Measurements from ENCODE around the gene SCN1A. TPM values are rescaled to one million over a fixed set of nuclear protein-coding genes. Genes with fewer than 3 reads are reported as not detected.

The SCN1A gene
- total and polyA plus RNA-seq, 2 donors, result 0.02 to 0.09 TPM

GRCh38 chr2:166041613-166042012 lies 86.2 kb downstream of the SCN1A start:
- DNase-seq (ENCODE audit: low read depth in 6 of 9, low spot score in 9 of 9), result no peak
- Histone ChIP-seq H3K27ac (ENCODE audit: low read depth in 1 of 2, low read length in 1 of 2) (no peak overlapping the region), H3K9me3 (ENCODE audit: control insufficient read depth in 2 of 2, insufficient read depth in 1 of 2, low read length in 1 of 2) (no peaks in the 10 kb centered on the region), H3K4me1 (ENCODE audit: control insufficient read depth in 2 of 2, insufficient read depth in 2 of 2, low read length in 2 of 2) (no peaks in the 10 kb centered on the region), H3K27me3 (ENCODE audit: control insufficient read depth in 2 of 2, insufficient read depth in 1 of 2, low read length in 1 of 2) (no peaks in the 10 kb centered on the region), H3K4me3 (ENCODE audit: low read length in 2 of 2) (no peak overlapping the region), H3K36me3 (ENCODE audit: control insufficient read depth in 2 of 2, insufficient read depth in 2 of 2, low read length in 1 of 2) (no peaks in the 10 kb centered on the region)
- 93% methylated on average over 1 of the region's 1 CpG for WGBS

DNA sequence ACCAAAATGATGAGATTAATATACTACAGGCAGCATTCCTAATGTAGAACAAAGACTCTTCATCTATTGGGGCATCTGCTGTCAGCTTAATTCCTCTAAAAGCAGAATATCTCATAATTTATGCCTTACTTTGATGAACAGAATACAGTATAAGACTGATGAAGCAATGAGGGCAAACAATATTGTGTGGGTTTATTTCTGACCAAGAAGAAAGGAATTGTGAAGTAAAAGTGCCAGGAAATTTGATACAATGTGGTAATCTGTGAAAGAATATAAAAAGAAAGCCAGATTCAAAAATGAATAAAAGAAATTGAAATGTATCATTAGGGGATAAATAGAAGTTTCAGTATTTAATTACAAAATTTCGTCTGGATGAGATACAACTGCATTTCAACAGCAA lies 95.5 kb downstream of the SCN1A start:
- no peak for DNase-seq (ENCODE audit: low read depth in 6 of 9, low spot score in 9 of 9)
- Histone ChIP-seq H3K36me3 (ENCODE audit: control insufficient read depth in 2 of 2, insufficient read depth in 2 of 2, low read length in 1 of 2) (no peaks in the 10 kb centered on the region), H3K4me1 (ENCODE audit: control insufficient read depth in 2 of 2, insufficient read depth in 2 of 2, low read length in 2 of 2) (no peaks in the 10 kb centered on the region), H3K27ac (ENCODE audit: low read depth in 1 of 2, low read length in 1 of 2) (no peak overlapping the region), H3K4me3 (ENCODE audit: low read length in 2 of 2) (no peak overlapping the region), H3K27me3 (ENCODE audit: control insufficient read depth in 2 of 2, insufficient read depth in 1 of 2, low read length in 1 of 2) (no peaks in the 10 kb centered on the region), H3K9me3 (ENCODE audit: control insufficient read depth in 2 of 2, insufficient read depth in 1 of 2, low read length in 1 of 2) (no peaks in the 10 kb centered on the region)
- WGBS, result 0% methylated on average over 1 of the region's 1 CpG

DNA sequence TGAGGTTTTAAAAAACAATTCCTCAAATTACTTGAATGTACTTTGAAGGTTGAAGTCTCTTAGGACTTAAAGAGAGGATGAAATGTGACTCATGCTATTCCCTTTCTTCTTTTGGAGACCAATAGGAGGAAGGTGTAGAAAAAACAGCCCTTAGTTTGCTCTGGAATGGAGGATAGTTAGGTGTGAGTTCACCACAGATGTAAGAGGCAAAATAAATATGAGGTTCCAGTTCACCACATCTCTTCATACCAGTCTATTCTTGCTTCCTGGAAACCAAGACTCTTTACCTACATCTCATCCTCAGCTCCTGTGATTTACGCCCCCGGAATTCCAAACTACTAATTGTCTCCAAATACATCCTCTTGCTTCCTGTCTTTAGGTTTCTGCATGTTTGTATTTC lies 96.8 kb downstream of the SCN1A start:
- DNase-seq (ENCODE audit: low read depth in 6 of 9, low spot score in 9 of 9), result no peak
- no peaks in the 10 kb centered on the region for H3K36me3 ChIP-seq (ENCODE audit: control insufficient read depth in 2 of 2, insufficient read depth in 2 of 2, low read length in 1 of 2)
- no peaks in the 10 kb centered on the region for H3K4me1 ChIP-seq (ENCODE audit: control insufficient read depth in 2 of 2, insufficient read depth in 2 of 2, low read length in 2 of 2)
- 96% methylated on average over 2 of the region's 2 CpGs for WGBS
- H3K9me3 ChIP-seq (ENCODE audit: control insufficient read depth in 2 of 2, insufficient read depth in 1 of 2, low read length in 1 of 2), result no peaks in the 10 kb centered on the region
- H3K27ac ChIP-seq (ENCODE audit: low read depth in 1 of 2, low read length in 1 of 2), result no peak overlapping the region
- H3K27me3 ChIP-seq (ENCODE audit: control insufficient read depth in 2 of 2, insufficient read depth in 1 of 2, low read length in 1 of 2), result no peaks in the 10 kb centered on the region
- H3K4me3 ChIP-seq (ENCODE audit: low read length in 2 of 2), result no peak overlapping the region

GRCh38 chr2:166025313-166025712 lies 102.5 kb downstream of the SCN1A start:
- no peaks in the 10 kb centered on the region for H3K4me1 ChIP-seq (ENCODE audit: control insufficient read depth in 2 of 2, insufficient read depth in 2 of 2, low read length in 2 of 2)
- no peaks in the 10 kb centered on the region for H3K36me3 ChIP-seq (ENCODE audit: control insufficient read depth in 2 of 2, insufficient read depth in 2 of 2, low read length in 1 of 2)
- H3K27me3 ChIP-seq (ENCODE audit: control insufficient read depth in 2 of 2, insufficient read depth in 1 of 2, low read length in 1 of 2), result no peaks in the 10 kb centered on the region
- H3K9me3 ChIP-seq (ENCODE audit: control insufficient read depth in 2 of 2, insufficient read depth in 1 of 2, low read length in 1 of 2), result no peaks in the 10 kb centered on the region
- H3K4me3 ChIP-seq (ENCODE audit: low read length in 2 of 2), result no peak overlapping the region
- DNase-seq (ENCODE audit: low read depth in 6 of 9, low spot score in 9 of 9), result no peak
- no peak overlapping the region for H3K27ac ChIP-seq (ENCODE audit: low read depth in 1 of 2, low read length in 1 of 2)

GRCh38 chr2:166017208-166017607 lies 110.6 kb downstream of the SCN1A start:
- Histone ChIP-seq H3K27me3 (ENCODE audit: control insufficient read depth in 2 of 2, insufficient read depth in 1 of 2, low read length in 1 of 2) (no peaks in the 10 kb centered on the region), H3K4me3 (ENCODE audit: low read length in 2 of 2) (no peak overlapping the region), H3K27ac (ENCODE audit: low read depth in 1 of 2, low read length in 1 of 2) (no peak overlapping the region), H3K9me3 (ENCODE audit: control insufficient read depth in 2 of 2, insufficient read depth in 1 of 2, low read length in 1 of 2) (no peaks in the 10 kb centered on the region), H3K4me1 (ENCODE audit: control insufficient read depth in 2 of 2, insufficient read depth in 2 of 2, low read length in 2 of 2) (no peaks in the 10 kb centered on the region), H3K36me3 (ENCODE audit: control insufficient read depth in 2 of 2, insufficient read depth in 2 of 2, low read length in 1 of 2) (no peaks in the 10 kb centered on the region)
- WGBS, result 94% methylated on average over 5 of the region's 5 CpGs
- no peak for DNase-seq (ENCODE audit: low read depth in 6 of 9, low spot score in 9 of 9)

- no peaks in the 10 kb centered on the region for H3K4me1 ChIP-seq (ENCODE audit: control insufficient read depth in 2 of 2, insufficient read depth in 2 of 2, low read length in 2 of 2)
- no peaks in the 10 kb centered on the region for H3K9me3 ChIP-seq (ENCODE audit: control insufficient read depth in 2 of 2, insufficient read depth in 1 of 2, low read length in 1 of 2)
- DNase-seq (ENCODE audit: low read depth in 6 of 9, low spot score in 9 of 9), result no peak
- H3K36me3 ChIP-seq (ENCODE audit: control insufficient read depth in 2 of 2, insufficient read depth in 2 of 2, low read length in 1 of 2), result no peaks in the 10 kb centered on the region
- 96% methylated on average over 1 of the region's 1 CpG for WGBS
- no peaks in the 10 kb centered on the region for H3K27me3 ChIP-seq (ENCODE audit: control insufficient read depth in 2 of 2, insufficient read depth in 1 of 2, low read length in 1 of 2)
- no peak overlapping the region for H3K4me3 ChIP-seq (ENCODE audit: low read length in 2 of 2)
- H3K27ac ChIP-seq (ENCODE audit: low read depth in 1 of 2, low read length in 1 of 2), result no peak overlapping the region
Observed at GRCh38 chr2:166013878-166014277, 113.9 kb downstream of the SCN1A start.

DNA sequence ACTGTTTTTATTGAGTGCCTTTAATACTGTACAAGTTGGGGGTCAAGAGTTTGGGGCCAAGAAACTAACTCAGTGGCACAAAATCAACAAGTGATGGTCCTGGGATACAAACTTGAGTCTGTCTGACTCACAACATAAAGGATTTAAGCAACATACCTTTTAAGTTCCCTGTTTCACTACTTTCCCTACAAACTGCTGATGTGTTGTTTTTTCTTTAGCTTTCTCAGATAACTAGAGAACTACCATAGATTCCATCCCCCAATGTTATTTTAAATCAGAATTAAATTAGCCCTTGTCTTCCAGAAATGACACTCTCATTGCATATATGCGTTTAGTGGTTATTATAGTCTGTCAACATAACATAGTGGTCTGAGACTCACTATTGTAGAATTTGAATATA lies 116.2 kb downstream of the SCN1A start:
- H3K4me1 ChIP-seq (ENCODE audit: control insufficient read depth in 2 of 2, insufficient read depth in 2 of 2, low read length in 2 of 2), result no peaks in the 10 kb centered on the region
- no peak overlapping the region for H3K4me3 ChIP-seq (ENCODE audit: low read length in 2 of 2)
- no peak overlapping the region for H3K27ac ChIP-seq (ENCODE audit: low read depth in 1 of 2, low read length in 1 of 2)
- DNase-seq (ENCODE audit: low read depth in 6 of 9, low spot score in 9 of 9), result no peak
- WGBS, result 93% methylated on average over 1 of the region's 1 CpG
- no peaks in the 10 kb centered on the region for H3K9me3 ChIP-seq (ENCODE audit: control insufficient read depth in 2 of 2, insufficient read depth in 1 of 2, low read length in 1 of 2)
- no peaks in the 10 kb centered on the region for H3K36me3 ChIP-seq (ENCODE audit: control insufficient read depth in 2 of 2, insufficient read depth in 2 of 2, low read length in 1 of 2)
- no peaks in the 10 kb centered on the region for H3K27me3 ChIP-seq (ENCODE audit: control insufficient read depth in 2 of 2, insufficient read depth in 1 of 2, low read length in 1 of 2)

DNA sequence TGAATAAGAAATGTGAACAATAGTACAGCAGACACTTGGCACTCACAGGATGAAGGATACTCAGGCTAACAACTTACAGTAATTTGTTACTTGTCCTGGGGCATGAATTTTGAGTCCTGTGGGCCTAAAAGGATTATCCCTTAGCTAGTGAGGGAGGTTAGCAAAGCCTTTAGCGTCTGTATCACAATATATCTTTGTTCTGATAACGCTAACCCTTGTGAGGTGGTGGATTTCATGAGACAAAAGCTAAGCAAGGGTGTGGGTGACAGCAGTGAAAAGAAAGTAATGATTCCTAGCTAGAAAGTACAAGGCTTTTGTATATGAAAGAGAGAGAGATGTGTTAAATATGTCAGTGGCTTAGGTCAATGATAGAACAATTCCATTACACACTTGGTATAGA lies 127.4 kb downstream of the SCN1A start:
- no peak overlapping the region for H3K27ac ChIP-seq (ENCODE audit: low read depth in 1 of 2, low read length in 1 of 2)
- no peak for DNase-seq (ENCODE audit: low read depth in 6 of 9, low spot score in 9 of 9)
- no peaks in the 10 kb centered on the region for H3K36me3 ChIP-seq (ENCODE audit: control insufficient read depth in 2 of 2, insufficient read depth in 2 of 2, low read length in 1 of 2)
- H3K4me1 ChIP-seq (ENCODE audit: control insufficient read depth in 2 of 2, insufficient read depth in 2 of 2, low read length in 2 of 2), result no peaks in the 10 kb centered on the region
- no peak overlapping the region for H3K4me3 ChIP-seq (ENCODE audit: low read length in 2 of 2)
- no peaks in the 10 kb centered on the region for H3K27me3 ChIP-seq (ENCODE audit: control insufficient read depth in 2 of 2, insufficient read depth in 1 of 2, low read length in 1 of 2)
- H3K9me3 ChIP-seq (ENCODE audit: control insufficient read depth in 2 of 2, insufficient read depth in 1 of 2, low read length in 1 of 2), result no peaks in the 10 kb centered on the region
- 92% methylated on average over 2 of the region's 2 CpGs for WGBS

GRCh38 chr2:165990846-165991245 lies 137.0 kb downstream of the SCN1A start:
- Histone ChIP-seq H3K4me3 (ENCODE audit: low read length in 2 of 2) (no peak overlapping the region), H3K4me1 (ENCODE audit: control insufficient read depth in 2 of 2, insufficient read depth in 2 of 2, low read length in 2 of 2) (no peaks in the 10 kb centered on the region), H3K27me3 (ENCODE audit: control insufficient read depth in 2 of 2, insufficient read depth in 1 of 2, low read length in 1 of 2) (no peaks in the 10 kb centered on the region), H3K9me3 (ENCODE audit: control insufficient read depth in 2 of 2, insufficient read depth in 1 of 2, low read length in 1 of 2) (no peaks in the 10 kb centered on the region), H3K36me3 (ENCODE audit: control insufficient read depth in 2 of 2, insufficient read depth in 2 of 2, low read length in 1 of 2) (no peaks in the 10 kb centered on the region), H3K27ac (ENCODE audit: low read depth in 1 of 2, low read length in 1 of 2) (no peak overlapping the region)
- DNase-seq (ENCODE audit: low read depth in 6 of 9, low spot score in 9 of 9), result no peak

DNA sequence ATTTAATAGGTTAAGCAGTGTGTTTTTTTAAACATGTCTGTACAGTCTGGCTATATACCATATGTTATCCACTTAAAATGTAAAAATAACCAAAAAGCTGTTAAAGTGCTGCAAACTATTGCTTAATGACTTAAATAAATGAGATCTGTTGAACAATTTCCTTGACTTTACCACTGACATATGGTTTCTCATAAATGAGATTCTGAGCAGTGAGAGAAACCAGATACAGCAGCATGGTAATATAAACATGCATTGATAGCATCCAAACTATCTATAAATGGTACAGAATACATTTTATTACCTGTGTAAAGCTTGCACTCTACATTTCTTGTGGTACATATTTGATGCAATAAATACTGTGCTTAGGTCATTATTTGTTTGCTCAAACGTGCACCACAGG lies 138.0 kb downstream of the SCN1A start:
- DNase-seq (ENCODE audit: low read depth in 6 of 9, low spot score in 9 of 9), result no peak
- 84% methylated on average over 1 of the region's 1 CpG for WGBS
- Histone ChIP-seq H3K4me1 (ENCODE audit: control insufficient read depth in 2 of 2, insufficient read depth in 2 of 2, low read length in 2 of 2) (no peaks in the 10 kb centered on the region), H3K27me3 (ENCODE audit: control insufficient read depth in 2 of 2, insufficient read depth in 1 of 2, low read length in 1 of 2) (no peaks in the 10 kb centered on the region), H3K36me3 (ENCODE audit: control insufficient read depth in 2 of 2, insufficient read depth in 2 of 2, low read length in 1 of 2) (no peaks in the 10 kb centered on the region), H3K27ac (ENCODE audit: low read depth in 1 of 2, low read length in 1 of 2) (no peak overlapping the region), H3K9me3 (ENCODE audit: control insufficient read depth in 2 of 2, insufficient read depth in 1 of 2, low read length in 1 of 2) (no peaks in the 10 kb centered on the region), H3K4me3 (ENCODE audit: low read length in 2 of 2) (no peak overlapping the region)
